ENCODE results near the gene SAE1. TPM values are rescaled to one million over a fixed set of nuclear protein-coding genes. Genes with fewer than 3 reads are reported as not detected.

Gene SAE1
- total RNA-seq, 1 donor from 2014 or later, result 305 TPM

GRCh38 chr19:47253970-47254369 is 123.3 kb downstream of the SAE1 start:
- Histone ChIP-seq H3K27me3 (no peaks in the 10 kb centered on the region), H3K4me1 (peaks cover 9% of the 10 kb centered on the region), H2AFZ (replicated peaks) (no peak overlapping the region), H3K4me2 (no peak overlapping the region), H3F3A (ENCODE audit: low read depth) (peaks cover 25% of the 10 kb centered on the region), H3K27ac (no peak overlapping the region), H3K36me3 (no peaks in the 10 kb centered on the region), H3K79me2 (ENCODE audit: low read depth) (peaks cover 14% of the 10 kb centered on the region), H3K4me3 (no peak overlapping the region), H3K9ac (no peak overlapping the region), H3K9me3 (ENCODE audit: low read depth) (no peaks in the 10 kb centered on the region), H4K20me1 (ENCODE audit: low read depth) (peaks cover 16% of the 10 kb centered on the region)
- H3K36me3 Mint-ChIP-seq, result peaks cover 9% of the 10 kb centered on the region
- DNase-seq (ENCODE audit: low spot score), result no peak
- H3K4me1 Mint-ChIP-seq, result peaks cover 23% of the 10 kb centered on the region
- no peak overlapping the region for H3K27ac Mint-ChIP-seq
- H3K9me3 Mint-ChIP-seq, result no peaks in the 10 kb centered on the region
- no peak overlapping the region for H3K4me3 Mint-ChIP-seq
- H3K27me3 Mint-ChIP-seq (ENCODE audit: insufficient read depth, low read depth), result peaks cover 3% of the 10 kb centered on the region
- TF ChIP-seq EZH2 (IDR thresholded peaks at IDR 0.05), result no peak

GRCh38 chr19:47255879-47256692 is 125.5 kb downstream of the SAE1 start, which contains the start of gene CCDC9:
TSS of gene CCDC9 (plus strand) at chr19:47256525. CDS start at chr19:47258401, 1,876 bp downstream.
- Histone ChIP-seq H3K4me2 (peak within 1 kb of the TSS; percentile 90), H3K36me3 (no peaks in the 10 kb centered on the region), H3K4me3 (peak within 1 kb of the TSS; percentile 78), H3K27ac (peak within 1 kb of the TSS; percentile 64), H4K20me1 (ENCODE audit: low read depth) (peaks cover 25% of the 10 kb centered on the region), H3F3A (ENCODE audit: low read depth) (peaks cover 21% of the 10 kb centered on the region), H2AFZ (replicated peaks) (peak within 1 kb of the TSS; percentile 66), H3K9me3 (ENCODE audit: low read depth) (no peaks in the 10 kb centered on the region), H3K27me3 (no peaks in the 10 kb centered on the region), H3K79me2 (ENCODE audit: low read depth) (peaks cover 19% of the 10 kb centered on the region), H3K4me1 (peaks cover 9% of the 10 kb centered on the region), H3K9ac (peak within 1 kb of the TSS; percentile 68)
- DNase-seq (ENCODE audit: low spot score), result peak; percentile 99
- H3K9me3 Mint-ChIP-seq, result no peaks in the 10 kb centered on the region
- TF ChIP-seq EZH2 (IDR thresholded peaks at IDR 0.05), result no peak
- no peak for TF ChIP-seq EZH2phosphoT487 (IDR thresholded peaks at IDR 0.05)
- no peak for TF ChIP-seq CTCF (IDR thresholded peaks at IDR 0.05)
- H3K4me1 Mint-ChIP-seq, result peaks cover 26% of the 10 kb centered on the region
- H3K36me3 Mint-ChIP-seq, result peaks cover 25% of the 10 kb centered on the region
- H3K27ac Mint-ChIP-seq, result peak within 1 kb of the TSS; percentile 97
- peak within 1 kb of the TSS; percentile 91 for H3K4me3 Mint-ChIP-seq
- H3K27me3 Mint-ChIP-seq (ENCODE audit: insufficient read depth, low read depth), result peaks cover 7% of the 10 kb centered on the region

GRCh38 chr19:47256693-47257410 is 126.2 kb downstream of the SAE1 start:
- Mint-ChIP-seq H3K9me3 (no peaks in the 10 kb centered on the region), H3K27me3 (ENCODE audit: insufficient read depth, low read depth) (peaks cover 11% of the 10 kb centered on the region), H3K27ac (peak overlapping the region; percentile 97), H3K4me3 (peak overlapping the region; percentile 91), H3K4me1 (peaks cover 26% of the 10 kb centered on the region), H3K36me3 (peaks cover 28% of the 10 kb centered on the region)
- Histone ChIP-seq H3K4me2 (peak overlapping the region; percentile 90), H2AFZ (replicated peaks) (no peak overlapping the region), H3K27ac (peak overlapping the region; percentile 64), H3K36me3 (no peaks in the 10 kb centered on the region), H3K9ac (no peak overlapping the region), H3K79me2 (ENCODE audit: low read depth) (peaks cover 19% of the 10 kb centered on the region), H3K9me3 (ENCODE audit: low read depth) (no peaks in the 10 kb centered on the region), H3K4me3 (peak overlapping the region; percentile 78), H3K4me1 (peaks cover 9% of the 10 kb centered on the region), H4K20me1 (ENCODE audit: low read depth) (peaks cover 25% of the 10 kb centered on the region), H3K27me3 (no peaks in the 10 kb centered on the region), H3F3A (ENCODE audit: low read depth) (peaks cover 21% of the 10 kb centered on the region)
- peak; percentile 100 for DNase-seq (ENCODE audit: low spot score)
- TF ChIP-seq EZH2 (IDR thresholded peaks at IDR 0.05) (no peak), CTCF (IDR thresholded peaks at IDR 0.05) (no peak), EZH2phosphoT487 (IDR thresholded peaks at IDR 0.05) (no peak)
